Type B pancreatic cell (in vitro differentiated cells): ENCODE results near the gene PPFIBP2. TPM values are rescaled to one million over a fixed set of nuclear protein-coding genes. Genes with fewer than 3 reads are reported as not detected.

Source experiments
- DNase-seq: peaks from one replicate; pipeline ENCODE4 v3.0.0; 2021; ENCODE audit warnings: mixed read lengths; ENCODE audit not compliant: unreplicated experiment; ENCODE audit errors: extremely low spot score
- H3K27ac Mint-ChIP-seq: 2 replicates; pipeline ENCODE4 v1.8.0; 2021; ENCODE audit warnings: mild to moderate bottlenecking, mixed read lengths
- H3K27me3 Mint-ChIP-seq: 2 replicates; pipeline ENCODE4 v1.8.0; 2021; ENCODE audit warnings: mixed read lengths
- H3K36me3 Mint-ChIP-seq: 2 replicates; pipeline ENCODE4 v1.8.0; 2021; ENCODE audit warnings: mixed read lengths
- H3K4me1 Mint-ChIP-seq: one replicate; pipeline ENCODE4 v1.8.0; 2021; ENCODE audit warnings: mixed read lengths; ENCODE audit not compliant: unreplicated experiment
- H3K4me3 Mint-ChIP-seq: 2 replicates; pipeline ENCODE4 v1.8.0; 2021; ENCODE audit warnings: mild to moderate bottlenecking, mixed read lengths
- H3K9me3 Mint-ChIP-seq: 2 replicates; pipeline ENCODE4 v1.8.0; 2021; ENCODE audit warnings: mixed read lengths
- CTCF ChIP-seq: fragments of 200-600 bp; sonication (generic); conservative IDR thresholded peaks from 2 replicates; pipeline ENCODE4 v1.5.0; 2021; ENCODE audit warnings: antibody characterized with exemption, mild to moderate bottlenecking
- total RNA-seq: library from RNA; stranded (reverse); gene quantifications from 2 replicates; pipeline ENCODE4 v1.2.1, GENCODE V29; 2021; ENCODE audit warnings: low replicate concordance

Gene PPFIBP2
- total RNA-seq, 1 donor from 2014 or later, result 70.7 TPM

- H3K4me1 Mint-ChIP-seq, result no peaks in the 10 kb centered on the region
- no peak overlapping the region for H3K27ac Mint-ChIP-seq
- no peak for DNase-seq
- peaks cover 12% of the 10 kb centered on the region for H3K36me3 Mint-ChIP-seq
- TF ChIP-seq CTCF, result no peak
- no peaks in the 10 kb centered on the region for H3K27me3 Mint-ChIP-seq
- no peak overlapping the region for H3K4me3 Mint-ChIP-seq
- H3K9me3 Mint-ChIP-seq, result peaks cover 5% of the 10 kb centered on the region
Observed at GRCh38 chr11:7492253-7492652, 21.5 kb upstream of the PPFIBP2 start.

GRCh38 chr11:7493670-7494069 is 20.1 kb upstream of the PPFIBP2 start:
- Mint-ChIP-seq H3K4me3 (no peak overlapping the region), H3K36me3 (peaks cover 12% of the 10 kb centered on the region), H3K4me1 (no peaks in the 10 kb centered on the region), H3K27me3 (no peaks in the 10 kb centered on the region), H3K9me3 (peaks cover 5% of the 10 kb centered on the region), H3K27ac (no peak overlapping the region)
- no peak for TF ChIP-seq CTCF
- DNase-seq, result no peak

- H3K27ac Mint-ChIP-seq, result no peak overlapping the region
- no peak overlapping the region for H3K4me3 Mint-ChIP-seq
- no peak for TF ChIP-seq CTCF
- no peaks in the 10 kb centered on the region for H3K27me3 Mint-ChIP-seq
- H3K9me3 Mint-ChIP-seq, result peaks cover 4% of the 10 kb centered on the region
- H3K36me3 Mint-ChIP-seq, result peaks cover 8% of the 10 kb centered on the region
- no peaks in the 10 kb centered on the region for H3K4me1 Mint-ChIP-seq
- no peak for DNase-seq
Observed at GRCh38 chr11:7494086-7494745, 19.6 kb upstream of the PPFIBP2 start.

GRCh38 chr11:7495882-7496551 is 17.8 kb upstream of the PPFIBP2 start:
- Mint-ChIP-seq H3K27me3 (no peaks in the 10 kb centered on the region), H3K4me3 (no peak overlapping the region), H3K36me3 (peaks cover 4% of the 10 kb centered on the region), H3K9me3 (no peaks in the 10 kb centered on the region), H3K27ac (no peak overlapping the region), H3K4me1 (no peaks in the 10 kb centered on the region)
- no peak for DNase-seq
- TF ChIP-seq CTCF, result no peak

GRCh38 chr11:7498193-7498592 is 15.6 kb upstream of the PPFIBP2 start:
- H3K27me3 Mint-ChIP-seq, result no peaks in the 10 kb centered on the region
- H3K36me3 Mint-ChIP-seq, result peaks cover 4% of the 10 kb centered on the region
- TF ChIP-seq CTCF, result no peak
- H3K9me3 Mint-ChIP-seq, result no peaks in the 10 kb centered on the region
- DNase-seq, result no peak
- H3K4me1 Mint-ChIP-seq, result no peaks in the 10 kb centered on the region
- no peak overlapping the region for H3K4me3 Mint-ChIP-seq
- H3K27ac Mint-ChIP-seq, result no peak overlapping the region
